Fibroblast of peridontal ligament (primary cell): ENCODE data around the gene PLIN5.

Experiments
- DNase-seq: peaks from one replicate; pipeline ENCODE4 v3.0.0-alpha.2; 2010; ENCODE audit errors: extremely low read depth

PLIN5 gene

DNA sequence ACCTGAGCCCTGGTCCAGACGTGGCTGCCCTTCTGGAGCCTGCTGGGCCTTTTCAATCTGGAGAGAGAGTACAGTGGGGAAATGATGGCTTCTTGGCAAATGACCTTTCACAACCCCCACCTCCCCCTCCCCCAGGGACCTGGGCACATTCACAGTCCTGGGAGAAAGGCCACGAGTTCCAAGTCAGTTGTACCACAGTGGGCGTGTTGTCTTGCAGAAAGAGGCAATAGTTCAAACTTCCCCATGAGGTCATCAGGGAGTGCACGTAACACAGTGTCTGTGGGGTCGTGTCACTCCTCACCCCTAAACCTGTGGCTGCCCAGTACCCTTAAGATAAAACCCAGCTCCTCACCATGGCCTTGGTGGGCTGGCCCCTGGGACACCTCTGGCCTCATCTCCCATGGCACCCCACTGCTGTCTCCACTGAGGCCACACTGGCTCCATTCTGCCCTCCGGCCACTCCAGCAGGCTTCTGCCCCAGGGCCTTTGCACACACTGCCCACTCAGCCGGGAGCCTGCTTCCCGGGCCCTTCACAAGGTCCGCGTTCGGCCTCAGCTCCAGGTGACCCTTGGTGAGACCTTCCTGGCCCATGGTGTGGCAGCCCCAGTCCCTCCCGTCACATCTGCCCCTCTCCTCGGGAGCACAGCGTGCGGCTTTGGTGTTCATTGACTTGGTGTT, 30.0 kb downstream of the PLIN5 start:
- no peak for DNase-seq

DNA sequence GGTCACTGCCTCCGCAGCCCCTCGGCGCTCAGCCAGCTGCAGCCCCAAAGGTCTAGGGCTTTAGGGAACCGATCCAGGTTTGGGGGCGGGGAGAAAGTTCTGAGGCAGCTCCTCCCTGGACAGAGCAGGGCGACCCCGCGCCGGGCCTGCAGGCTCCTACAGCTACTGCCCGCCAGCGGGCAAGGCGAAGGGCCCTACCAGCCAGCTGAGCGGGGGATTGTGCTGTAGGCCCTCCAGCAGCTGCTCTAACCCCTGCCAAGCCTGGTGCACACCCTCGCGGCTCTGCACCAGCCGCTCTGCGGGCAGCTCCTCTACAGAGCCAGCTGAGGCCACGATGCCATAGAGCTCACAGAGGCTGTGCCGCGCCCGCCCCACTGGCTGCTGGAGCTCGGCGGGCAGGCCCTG, 30.7 kb downstream of the PLIN5 start:
- no peak for DNase-seq

DNA sequence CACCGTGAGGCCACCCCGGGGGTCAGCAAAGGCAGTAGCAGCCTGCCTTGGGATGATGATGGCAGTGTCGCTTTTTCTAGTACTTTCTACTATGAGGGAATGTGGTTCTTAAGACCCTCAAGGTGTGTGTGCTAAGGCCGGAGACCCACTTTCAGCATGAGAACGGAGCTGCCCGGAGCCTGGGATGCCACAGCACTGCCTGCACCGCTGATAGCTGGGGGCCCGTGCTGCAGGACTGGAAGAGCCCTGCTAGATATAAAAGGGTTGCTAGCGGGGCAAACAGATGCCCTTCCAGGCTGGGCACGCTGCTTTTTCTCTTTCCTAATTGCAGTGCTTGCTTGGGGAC, 31.2 kb downstream of the PLIN5 start:
- no peak for DNase-seq

DNA sequence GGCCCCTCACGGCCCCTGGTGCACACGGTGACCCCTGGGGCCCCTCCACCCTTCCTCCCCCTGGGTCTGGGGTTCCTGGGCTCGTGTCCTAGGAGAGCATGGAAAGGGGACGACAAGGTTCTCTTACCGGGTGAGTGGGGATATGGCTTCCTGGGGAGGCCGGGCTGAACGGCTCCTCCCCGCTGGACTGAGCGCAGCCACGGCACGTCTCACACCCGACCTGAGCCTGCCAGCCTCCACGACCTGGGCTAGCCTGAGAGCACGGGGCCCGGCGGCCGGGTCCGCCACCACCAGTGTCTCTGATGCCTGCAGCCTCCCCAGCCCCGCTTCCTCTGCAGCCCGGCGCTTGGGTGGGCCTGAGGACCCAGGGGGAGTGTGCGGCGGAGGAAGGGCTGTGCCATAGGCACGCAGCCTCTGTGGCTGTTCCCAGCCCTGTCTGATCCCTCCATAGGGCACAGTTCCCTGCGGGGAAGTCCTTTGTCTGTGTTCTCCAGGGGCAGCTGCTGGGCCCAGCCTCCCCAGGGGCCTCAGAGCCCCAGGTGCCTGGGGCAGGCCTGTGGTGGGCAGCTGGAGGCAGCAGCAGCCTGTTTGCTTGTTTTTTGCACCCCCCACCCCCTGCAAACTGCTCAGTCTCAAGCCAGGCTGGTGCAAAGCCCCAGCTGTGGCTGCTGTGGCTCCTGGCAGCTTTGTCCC, 31.7 kb downstream of the PLIN5 start:
- no peak for DNase-seq

DNA sequence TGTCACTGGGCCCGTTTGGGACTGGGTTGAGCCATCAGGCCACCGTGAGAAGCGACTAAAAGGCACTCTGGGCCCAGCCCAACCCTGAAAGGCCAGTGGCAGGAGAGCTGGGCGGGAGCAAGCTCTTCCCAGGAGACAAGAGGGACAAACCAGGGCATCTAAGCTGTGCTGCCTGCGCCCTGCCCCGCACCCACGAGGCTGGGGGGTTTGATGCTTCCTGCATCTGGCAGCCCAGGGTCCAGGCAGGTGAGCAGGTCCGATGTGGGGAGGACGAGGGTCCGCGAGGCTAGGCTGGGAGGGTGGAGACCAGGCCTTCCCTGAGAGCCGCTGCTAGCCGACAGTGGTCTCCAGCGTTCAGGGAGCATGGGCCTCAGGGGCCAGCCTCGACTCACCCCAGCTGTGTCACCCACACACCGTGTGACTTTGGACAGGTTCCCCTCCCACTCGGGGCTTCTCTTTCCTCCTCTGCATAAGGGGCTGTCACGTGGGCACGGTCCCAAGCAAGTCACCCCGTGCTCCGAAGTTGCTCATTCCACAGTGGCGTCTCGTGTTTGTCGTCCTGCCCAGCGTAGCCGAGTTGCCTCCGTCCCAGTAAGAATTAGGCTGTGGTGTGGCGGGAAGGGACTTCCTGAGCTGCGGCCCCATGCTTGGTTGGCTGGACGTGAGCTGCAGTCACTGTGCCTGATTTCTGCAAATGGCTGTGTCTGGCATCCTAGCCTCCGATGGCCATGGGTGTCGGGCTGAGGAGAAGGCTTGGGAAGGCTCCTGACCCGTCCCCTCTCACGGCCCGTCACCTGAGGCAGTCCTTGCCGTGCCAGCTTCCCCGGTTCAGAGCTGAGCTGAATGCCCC, 32.5 kb downstream of the PLIN5 start:
- DNase-seq: no peak

DNA sequence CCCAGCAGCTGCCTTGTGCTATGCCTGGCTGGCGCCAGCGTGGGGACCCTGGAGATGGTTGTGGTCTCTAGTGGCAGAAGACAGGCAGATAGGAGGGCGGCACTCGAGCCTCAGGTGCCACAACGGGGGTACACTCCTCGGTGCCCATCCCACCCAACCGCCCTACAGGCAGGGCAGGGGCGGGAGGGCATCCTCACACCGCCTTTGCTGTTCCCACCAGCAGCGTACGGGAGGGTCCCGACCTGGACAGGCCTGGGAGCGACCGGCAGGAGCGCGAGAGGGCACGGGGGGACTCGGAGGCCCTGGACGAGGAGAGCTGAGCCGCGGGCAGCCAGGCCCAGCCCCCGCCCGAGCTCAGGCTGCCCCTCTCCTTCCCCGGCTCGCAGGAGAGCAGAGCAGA, 33.3 kb downstream of the PLIN5 start:
- DNase-seq: no peak

DNA sequence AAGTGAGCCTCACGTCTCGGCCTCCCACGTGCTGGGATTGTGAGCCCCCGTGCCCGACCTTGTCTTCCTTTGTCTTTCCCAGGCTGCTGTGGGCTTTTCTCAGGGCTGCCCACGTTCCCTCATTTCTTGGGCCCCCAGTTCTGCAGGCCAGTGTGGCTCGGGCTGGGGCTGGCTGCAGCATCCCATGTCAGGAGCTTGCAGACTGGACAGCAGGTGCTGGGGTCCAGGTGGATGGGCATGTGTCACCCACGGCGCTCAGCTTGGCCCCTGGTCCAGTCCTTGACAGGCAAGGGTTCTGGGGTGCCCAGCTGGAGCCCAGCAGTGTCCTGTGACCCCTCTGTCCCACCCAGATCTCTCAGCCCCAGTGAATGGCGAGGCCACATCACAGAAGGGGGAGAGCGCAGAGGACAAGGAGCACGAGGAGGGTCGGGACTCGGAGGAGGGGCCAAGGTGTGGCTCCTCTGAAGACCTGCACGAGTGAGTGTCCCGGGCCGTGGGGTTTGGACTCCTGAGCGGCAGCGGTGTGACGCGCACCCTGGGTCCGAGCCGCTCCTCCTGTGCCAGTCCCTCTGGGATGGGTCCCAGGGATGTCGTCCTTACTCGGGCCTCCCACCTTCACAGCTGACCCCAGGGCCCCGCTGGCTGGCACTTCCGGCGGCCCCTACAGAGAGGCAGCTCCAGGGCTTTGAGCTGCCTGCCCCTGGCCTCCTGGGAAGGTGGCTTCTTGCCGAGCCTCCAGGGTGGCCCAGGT, 34.0 kb downstream of the PLIN5 start:
- DNase-seq: no peak

DNA sequence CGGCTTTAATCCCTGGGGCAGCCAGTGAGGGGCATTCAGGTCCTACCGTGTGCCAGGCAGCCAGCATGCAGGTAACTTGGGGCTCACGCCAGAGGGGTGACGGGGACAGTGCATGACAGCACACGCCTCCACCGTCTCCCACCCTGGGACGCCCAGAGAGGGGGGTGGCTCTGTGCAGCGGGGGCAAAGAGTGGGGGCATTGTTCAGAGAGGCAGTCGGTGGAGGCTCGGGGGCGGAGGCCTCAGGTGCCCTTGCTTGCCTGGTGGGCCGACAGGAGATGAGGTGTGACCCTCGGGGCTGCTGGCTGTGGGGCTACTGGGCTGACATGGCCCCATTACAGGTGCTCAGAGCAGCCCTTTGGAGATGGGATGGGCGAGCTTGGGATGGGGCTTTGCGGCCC, 35.2 kb downstream of the PLIN5 start:
- DNase-seq: no peak

DNA sequence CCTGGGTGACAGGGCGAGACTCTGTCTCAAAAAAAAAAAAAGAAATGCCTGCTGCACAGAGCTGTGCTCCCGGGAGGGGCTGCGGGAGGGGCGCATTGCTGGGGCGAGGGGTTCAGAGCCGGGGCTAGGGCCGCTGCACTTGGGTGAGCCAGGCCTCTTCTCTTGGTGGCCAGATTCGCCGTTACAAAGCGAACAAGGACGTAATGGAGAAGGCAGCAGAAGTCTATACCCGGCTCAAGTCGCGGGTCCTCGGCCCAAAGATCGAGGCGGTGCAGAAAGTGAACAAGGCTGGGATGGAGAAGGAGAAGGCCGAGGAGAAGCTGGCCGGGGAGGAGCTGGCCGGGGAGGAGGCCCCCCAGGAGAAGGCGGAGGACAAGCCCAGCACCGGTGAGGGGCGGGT, 35.7 kb downstream of the PLIN5 start:
- no peak for DNase-seq

DNA sequence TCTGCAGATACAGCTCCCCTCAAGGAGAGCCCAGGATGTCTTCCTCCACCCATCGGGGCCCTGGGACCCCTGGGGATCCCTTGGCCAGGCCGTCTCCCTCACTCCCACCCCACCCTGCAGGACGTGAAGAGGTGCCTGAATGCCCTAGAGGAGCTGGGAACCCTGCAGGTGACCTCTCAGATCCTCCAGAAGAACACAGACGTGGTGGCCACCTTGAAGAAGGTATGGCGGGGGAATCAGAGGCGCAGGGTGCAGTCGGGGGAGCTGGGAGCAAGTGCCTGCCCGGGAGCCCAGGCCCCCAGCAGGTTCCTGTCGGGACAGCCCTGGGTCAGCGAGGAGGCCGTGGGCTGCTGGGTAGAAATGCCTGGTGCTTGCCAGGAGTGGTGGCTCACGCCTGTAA, 36.3 kb downstream of the PLIN5 start:
- DNase-seq: no peak

DNA sequence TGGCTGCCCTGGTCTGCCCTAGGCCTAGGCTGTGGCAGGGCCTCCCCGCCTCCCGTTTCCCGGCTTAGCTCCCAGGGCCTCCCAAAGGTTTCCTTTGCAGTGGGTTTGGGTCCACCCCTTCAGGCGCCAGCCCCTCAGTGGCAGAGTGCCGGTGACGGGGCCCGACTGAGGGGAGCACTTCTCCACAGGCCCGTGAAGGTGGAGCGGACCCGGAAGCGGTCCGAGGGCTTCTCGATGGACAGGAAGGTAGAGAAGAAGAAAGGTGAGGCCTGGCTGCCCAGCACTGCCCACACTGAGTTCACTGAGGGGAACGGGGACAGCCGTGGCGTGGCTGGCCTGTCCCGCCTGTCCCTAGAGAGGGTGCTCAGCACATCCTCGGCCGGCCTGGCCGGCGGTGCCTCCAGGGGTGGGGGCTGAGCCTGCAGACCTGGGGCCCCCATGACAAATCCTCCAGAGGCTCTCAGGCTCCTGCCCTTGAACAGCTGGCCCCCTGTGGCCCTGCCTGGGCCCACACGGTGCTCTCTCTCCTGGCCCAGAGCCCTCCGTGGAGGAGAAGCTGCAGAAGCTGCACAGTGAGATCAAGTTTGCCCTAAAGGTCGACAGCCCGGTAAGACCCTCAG, 37.1 kb downstream of the PLIN5 start:
- no peak for DNase-seq

DNA sequence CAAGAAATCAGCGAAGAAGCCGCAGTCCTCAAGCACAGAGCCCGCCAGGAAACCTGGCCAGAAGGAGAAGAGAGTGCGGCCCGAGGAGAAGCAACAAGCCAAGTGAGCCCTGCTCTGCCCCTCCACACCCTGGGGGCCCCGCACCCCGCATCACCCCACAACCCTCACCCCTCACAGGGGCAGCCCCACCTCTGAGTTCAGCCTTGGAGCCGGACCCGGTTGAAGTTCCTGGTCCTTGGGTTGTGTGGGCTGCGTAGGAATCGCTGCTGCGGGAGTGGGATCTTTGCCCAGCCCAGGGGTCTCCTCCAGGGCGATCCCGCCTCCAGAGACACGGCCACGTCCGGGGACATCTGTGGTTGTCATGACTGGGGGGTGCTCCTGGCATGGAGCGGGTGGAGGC, 38.7 kb downstream of the PLIN5 start:
- DNase-seq: no peak

DNA sequence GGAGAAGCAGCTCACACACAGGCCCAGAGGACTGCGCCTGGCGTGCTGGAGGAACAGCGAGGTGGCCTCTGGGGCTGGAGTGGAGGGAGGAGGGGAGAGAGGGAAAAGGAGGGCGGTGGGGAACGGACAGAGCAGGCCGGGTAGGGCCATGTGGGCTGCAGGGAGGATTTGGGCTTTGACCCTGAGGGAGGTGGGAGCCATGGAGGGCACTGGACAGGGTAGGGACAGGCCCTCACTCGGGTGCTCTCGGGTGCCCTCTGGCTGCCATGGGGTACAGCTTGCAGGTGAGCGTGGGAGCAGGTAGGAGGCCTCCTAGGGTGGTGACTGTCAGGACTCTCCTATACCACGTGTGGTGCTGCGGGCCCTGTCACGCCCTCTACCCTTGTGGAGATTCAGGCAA, 39.6 kb downstream of the PLIN5 start:
- DNase-seq: no peak

DNA sequence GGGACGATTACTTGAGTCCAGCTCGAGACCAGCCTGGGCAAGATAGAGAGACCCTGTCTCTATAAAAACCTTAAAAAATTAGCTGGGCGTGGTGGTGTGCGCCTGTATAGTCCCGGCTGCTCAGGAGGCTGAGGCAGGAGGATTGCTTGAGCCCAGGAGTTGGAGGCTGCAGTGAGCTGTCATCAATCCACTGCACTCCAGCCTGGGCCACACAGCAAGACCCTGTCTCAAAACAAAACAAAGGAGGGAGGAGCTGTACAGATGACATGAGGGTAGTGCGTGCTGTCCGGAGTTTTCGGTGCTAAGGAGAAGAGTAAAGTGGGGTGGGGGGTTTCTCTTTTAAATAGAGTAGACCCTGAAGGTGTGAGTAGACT, 40.3 kb downstream of the PLIN5 start:
- no peak for DNase-seq

DNA sequence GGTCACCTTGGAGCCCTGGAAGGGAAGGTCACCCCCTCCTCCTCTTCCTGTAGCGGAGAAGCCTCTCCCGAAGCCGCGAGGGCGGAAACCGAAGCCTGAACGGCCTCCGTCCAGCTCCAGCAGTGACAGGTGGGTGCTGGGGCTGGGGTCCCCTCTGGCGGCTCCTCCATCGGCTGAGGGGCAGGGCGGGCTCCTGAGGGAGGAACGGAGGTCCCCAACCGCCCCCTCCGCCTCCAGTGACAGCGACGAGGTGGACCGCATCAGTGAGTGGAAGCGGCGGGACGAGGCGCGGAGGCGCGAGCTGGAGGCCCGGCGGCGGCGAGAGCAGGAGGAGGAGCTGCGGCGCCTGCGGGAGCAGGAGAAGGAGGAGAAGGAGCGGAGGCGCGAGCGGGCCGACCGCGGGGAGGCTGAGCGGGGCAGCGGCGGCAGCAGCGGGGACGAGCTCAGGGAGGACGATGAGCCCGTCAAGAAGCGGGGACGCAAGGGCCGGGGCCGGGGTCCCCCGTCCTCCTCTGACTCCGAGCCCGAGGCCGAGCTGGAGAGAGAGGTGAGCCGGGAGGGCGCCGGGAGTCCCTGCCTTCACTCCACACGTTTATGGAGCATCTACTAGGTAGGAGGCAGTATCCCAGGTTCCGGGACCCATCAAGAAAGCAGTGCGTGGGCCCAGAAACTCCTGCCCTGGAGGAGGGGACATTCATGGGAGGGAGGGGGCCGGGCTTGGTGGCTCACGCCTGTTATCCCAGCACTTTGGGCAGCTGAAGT, 40.9 kb downstream of the PLIN5 start:
- DNase-seq: no peak

DNA sequence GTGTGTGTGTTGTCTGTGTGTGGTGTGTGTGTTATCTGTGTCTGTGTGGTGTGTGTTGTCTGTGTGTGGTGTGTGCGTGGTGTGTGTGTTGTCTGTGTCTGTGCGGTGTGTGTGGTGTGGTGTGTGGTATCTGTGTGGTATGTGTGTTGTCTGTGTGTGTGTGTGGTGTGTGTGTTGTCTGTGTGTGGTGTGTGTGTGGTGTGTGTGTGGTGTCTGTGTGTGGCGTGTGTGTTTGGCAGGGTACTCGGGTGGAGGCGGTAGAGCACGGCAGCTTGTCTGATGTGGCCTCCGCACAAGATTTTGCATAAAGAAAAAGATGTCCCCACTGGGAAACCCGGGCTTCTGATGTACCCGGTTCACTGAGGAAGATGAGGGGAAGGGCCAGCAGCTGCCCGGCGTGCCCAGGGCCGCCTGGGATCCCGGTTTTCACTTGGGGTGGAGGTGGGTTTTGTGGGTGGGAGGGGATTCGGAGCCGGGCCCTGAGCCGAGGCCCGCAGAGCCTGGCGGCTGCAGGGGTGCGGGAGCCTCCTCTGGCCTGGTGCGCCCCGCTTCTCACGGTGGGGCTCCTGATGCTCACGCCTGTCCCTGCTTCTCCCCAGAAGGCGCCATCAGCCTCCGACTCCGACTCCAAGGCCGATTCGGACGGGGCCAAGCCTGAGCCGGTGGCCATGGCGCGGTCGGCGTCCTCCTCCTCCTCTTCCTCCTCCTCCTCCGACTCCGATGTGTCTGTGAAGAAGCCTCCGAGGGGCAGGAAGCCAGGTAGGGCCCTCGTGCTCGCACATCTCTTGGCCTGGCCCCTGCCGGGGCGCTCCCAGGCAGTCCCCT, 41.7 kb downstream of the PLIN5 start:
- no peak for DNase-seq

DNA sequence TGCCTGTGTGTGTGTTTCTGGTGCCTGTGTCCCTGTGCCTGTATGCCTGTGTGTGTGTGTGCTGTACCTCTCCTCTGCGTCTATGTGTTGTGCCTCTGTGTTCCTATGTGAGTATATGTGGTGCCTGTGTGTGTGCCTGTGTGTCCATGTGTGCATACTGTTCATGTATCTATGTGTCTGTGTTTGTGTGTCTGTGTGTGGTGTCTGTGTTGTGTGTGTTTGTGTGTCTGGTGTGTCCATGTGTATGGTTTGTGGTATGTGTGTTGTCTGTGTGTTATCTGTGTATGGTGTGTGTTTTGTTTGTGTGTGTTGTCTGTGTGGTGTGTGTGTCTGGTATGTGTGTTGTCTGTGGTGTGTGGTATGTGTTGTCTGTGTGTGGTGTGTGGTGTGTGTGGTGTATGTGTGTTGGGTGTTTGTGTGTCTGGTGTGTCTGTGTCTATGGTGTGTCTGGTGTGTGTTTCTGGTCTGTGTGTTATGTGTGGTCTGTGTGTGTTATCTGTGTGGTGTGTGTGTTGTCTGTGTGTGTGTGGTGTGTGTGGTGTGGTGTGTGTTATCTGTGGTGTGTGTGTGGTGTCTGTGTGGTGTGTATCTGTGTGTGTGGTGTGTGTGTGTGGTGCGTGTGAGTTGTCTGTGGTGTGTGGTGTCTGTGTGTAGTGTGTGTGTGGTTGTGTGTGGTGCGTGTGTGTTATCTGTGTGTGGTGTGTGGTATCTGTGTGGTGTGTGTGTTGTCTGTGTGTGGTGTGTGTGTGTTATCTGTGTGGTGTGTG, 42.5 kb downstream of the PLIN5 start:
- no peak for DNase-seq

DNA sequence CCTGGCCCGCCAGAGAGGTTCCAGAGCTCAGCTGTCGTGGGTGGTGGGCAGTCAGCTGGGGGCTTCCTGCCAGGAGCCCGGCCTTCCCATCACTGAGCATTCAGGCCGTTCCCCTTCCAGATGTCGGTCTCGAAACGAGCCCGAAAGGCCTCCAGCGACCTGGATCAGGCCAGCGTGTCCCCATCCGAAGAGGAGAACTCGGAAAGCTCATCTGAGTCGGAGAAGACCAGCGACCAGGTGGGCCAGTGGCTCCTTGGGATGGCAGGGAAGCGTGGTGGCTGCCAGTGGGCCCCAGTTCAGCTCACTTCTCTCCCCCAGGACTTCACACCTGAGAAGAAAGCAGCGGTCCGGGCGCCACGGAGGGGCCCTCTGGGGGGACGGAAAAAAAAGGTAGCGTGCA, 43.6 kb downstream of the PLIN5 start:
- no peak for DNase-seq

DNA sequence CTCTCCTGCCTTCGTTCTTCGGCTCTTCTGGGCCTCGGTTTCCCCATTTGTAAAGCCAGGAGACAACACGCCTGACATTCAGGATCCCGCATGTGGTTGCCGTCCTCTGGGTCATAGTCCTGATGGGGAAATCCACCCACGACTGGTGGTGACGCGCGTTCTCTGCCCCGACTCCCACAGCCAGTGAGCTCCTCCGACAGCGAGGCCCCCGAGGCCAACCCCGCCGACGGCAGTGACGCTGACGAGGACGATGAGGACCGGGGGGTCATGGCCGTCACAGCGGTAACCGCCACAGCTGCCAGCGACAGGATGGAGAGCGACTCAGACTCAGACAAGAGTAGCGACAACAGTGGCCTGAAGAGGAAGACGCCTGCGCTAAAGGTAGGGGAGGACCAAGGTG, 46.5 kb downstream of the PLIN5 start:
- no peak for DNase-seq

DNA sequence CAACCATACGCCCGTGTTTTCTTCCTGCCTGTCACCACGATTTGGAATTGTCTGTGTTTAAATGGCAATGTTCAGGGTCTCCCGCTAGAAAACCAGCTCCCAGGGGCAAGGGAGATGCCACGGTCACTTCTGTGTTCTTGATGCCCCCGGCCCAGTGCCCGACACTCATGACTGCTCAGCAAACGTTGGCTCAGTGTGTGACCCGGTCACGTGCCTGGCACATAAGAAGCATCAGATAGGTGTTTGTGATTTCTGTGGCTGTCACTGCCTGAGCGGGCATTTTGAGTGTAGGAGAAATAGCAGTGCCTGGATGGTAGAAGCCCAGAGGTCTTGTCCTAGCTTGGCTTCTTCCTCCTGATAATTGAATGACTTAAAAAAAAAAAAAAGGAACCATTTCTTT, 47.5 kb downstream of the PLIN5 start:
- no peak for DNase-seq
